PFSK-1 (cell line): ENCODE measurements around the gene TMC3.

Experiments used
- POLR2AphosphoS5 ChIP-seq: IDR thresholded peaks from 2 replicates; pipeline ENCODE4 v1.6.1; 2012; ENCODE audit warnings: low read depth, mild to moderate bottlenecking, control low read depth, low read length, moderate library complexity
- TAF1 ChIP-seq: IDR thresholded peaks from 2 replicates; pipeline ENCODE4 v1.6.1; 2012; ENCODE audit warnings: low read length, control low read depth, borderline replicate concordance; ENCODE audit not compliant: insufficient read depth

DNA sequence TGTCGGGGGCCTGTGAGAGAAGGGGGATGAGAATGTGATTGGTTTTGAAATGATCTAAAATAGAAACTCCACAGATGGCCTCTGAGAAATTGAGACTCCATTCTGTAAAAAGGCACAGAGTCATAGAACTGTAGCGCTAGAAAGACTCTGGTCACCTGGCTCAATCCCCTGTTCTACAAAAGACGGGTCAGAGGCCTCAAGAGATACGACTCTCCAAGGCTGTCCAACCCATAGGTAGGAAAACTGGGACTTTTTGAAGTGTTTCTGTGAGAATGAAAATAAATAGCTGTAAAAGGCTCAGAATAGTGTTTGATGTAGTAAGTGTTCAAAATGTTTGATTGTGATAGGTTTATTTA, 11.7 kb upstream of the TMC3 start:
- TF ChIP-seq TAF1: no peak
- TF ChIP-seq POLR2AphosphoS5: no peak
